PC-3 (cell line): ENCODE data around the gene QDPR.

Source experiments
- CTCF ChIP-seq: fragments of 300-600 bp; sonication (generic); conservative IDR thresholded peaks from 2 replicates; pipeline ENCODE4 v1.5.1; 2017; ENCODE audit warnings: antibody characterized with exemption, low read depth, mild to moderate bottlenecking, low read length
- EZH2 ChIP-seq: fragments of 300-600 bp; sonication (generic); IDR thresholded peaks from one replicate; pipeline ENCODE4 v1.6.1; 2017; ENCODE audit warnings: antibody characterized with exemption, mild to moderate bottlenecking, low read length; ENCODE audit not compliant: unreplicated experiment

GRCh38 chr4:17544831-17545234 lies 32.9 kb upstream of the QDPR start:
- TF ChIP-seq CTCF: no peak
- TF ChIP-seq EZH2: no peak
